ENCODE results near the gene BTRC.
"Not testable (repeated sequence)": the region's sequence is repeated elsewhere in the genome, so short reads cannot be mapped to it uniquely, and the experiment has no call there.

The BTRC gene

DNA sequence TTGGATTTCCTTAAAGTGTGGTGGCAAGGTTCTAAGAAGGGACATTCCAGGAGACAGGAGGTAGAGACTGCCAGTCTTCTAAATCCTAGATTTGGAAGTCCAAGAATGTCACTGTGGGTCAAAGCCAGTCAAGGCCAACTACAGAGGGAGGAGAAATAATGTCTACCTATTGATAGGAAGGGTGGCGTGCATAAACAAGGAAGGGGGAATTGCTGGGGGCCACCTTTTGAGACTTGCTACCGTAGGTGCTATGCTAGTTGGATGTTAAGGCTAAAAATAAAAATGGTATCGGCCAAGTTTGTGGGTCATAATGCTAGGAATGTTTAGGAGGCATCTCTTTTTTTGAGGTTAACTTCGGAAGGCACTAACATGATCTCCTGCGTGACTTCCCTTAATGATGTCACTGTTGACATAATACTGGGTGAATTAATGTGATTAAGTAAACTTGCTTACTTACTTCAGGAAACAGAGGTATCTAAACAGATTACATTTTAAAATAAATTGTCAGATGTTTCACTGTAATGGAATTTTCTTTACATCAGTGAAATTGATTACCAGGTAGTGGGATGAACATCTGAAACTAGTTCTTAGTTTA, 4.8 kb downstream of the BTRC start:
- Histone ChIP-seq H4K20me1 (ENCODE audit: insufficient read depth) (no peaks in the 10 kb centered on the region), H3K79me2 (ENCODE audit: insufficient read depth, low read depth) (peaks cover 7% of the 10 kb centered on the region; the same call in 1 of the 2 replicates), H2AFZ (ENCODE audit: low read depth) (no peak overlapping the region), H3K27me3 (ENCODE audit: insufficient read depth, low read depth) (no peaks in the 10 kb centered on the region), H3K4me3 (IDR thresholded peaks at IDR 0.05; ENCODE audit: insufficient read depth, low read depth, low read length) (no peak overlapping the region), H3K4me2 (no peak overlapping the region), H3K4me1 (ENCODE audit: low read depth, poor library complexity, severe bottlenecking) (peaks cover 13% of the 10 kb centered on the region), H3K9ac (no peak overlapping the region), H3K27ac (no peak overlapping the region), H3K36me3 (ENCODE audit: insufficient read depth) (no peaks in the 10 kb centered on the region)
- TF ChIP-seq, protein P1, sequence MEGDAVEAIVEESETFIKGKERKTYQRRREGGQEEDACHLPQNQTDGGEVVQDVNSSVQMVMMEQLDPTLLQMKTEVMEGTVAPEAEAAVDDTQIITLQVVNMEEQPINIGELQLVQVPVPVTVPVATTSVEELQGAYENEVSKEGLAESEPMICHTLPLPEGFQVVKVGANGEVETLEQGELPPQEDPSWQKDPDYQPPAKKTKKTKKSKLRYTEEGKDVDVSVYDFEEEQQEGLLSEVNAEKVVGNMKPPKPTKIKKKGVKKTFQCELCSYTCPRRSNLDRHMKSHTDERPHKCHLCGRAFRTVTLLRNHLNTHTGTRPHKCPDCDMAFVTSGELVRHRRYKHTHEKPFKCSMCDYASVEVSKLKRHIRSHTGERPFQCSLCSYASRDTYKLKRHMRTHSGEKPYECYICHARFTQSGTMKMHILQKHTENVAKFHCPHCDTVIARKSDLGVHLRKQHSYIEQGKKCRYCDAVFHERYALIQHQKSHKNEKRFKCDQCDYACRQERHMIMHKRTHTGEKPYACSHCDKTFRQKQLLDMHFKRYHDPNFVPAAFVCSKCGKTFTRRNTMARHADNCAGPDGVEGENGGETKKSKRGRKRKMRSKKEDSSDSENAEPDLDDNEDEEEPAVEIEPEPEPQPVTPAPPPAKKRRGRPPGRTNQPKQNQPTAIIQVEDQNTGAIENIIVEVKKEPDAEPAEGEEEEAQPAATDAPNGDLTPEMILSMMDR (conservative IDR thresholded peaks at IDR 0.05; ENCODE audit: low read depth, low read length) = no peak

DNA sequence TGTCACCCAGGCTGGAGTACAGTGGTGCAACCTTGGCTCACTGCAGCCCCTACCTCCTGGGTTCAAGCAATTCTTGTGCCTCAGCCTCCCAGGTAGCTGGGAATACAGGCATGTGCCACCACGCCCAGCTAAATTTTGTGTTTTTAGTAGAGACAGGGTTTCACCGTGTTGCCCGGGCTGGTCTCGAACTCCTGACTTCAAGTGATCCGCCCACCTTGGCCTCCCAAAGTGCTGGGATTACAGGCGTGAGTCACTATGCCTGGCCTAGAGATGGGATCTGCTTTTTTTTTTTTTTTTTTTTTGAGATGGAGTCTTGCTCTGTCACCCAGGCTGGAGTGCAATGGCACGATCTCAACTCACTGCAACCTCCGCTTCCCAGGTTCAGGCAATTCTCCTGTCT, 6.1 kb downstream of the BTRC start:
- H3K9ac ChIP-seq; H3K27ac ChIP-seq; H3K4me3 ChIP-seq (IDR thresholded peaks at IDR 0.05; ENCODE audit: insufficient read depth, low read depth, low read length); H3K4me1 ChIP-seq (ENCODE audit: low read depth, poor library complexity, severe bottlenecking); H3K27me3 ChIP-seq (ENCODE audit: insufficient read depth, low read depth); H3K4me2 ChIP-seq; H4K20me1 ChIP-seq (ENCODE audit: insufficient read depth); H3K79me2 ChIP-seq (ENCODE audit: insufficient read depth, low read depth); H2AFZ ChIP-seq (ENCODE audit: low read depth); H3K36me3 ChIP-seq (ENCODE audit: insufficient read depth): not testable (repeated sequence)

DNA sequence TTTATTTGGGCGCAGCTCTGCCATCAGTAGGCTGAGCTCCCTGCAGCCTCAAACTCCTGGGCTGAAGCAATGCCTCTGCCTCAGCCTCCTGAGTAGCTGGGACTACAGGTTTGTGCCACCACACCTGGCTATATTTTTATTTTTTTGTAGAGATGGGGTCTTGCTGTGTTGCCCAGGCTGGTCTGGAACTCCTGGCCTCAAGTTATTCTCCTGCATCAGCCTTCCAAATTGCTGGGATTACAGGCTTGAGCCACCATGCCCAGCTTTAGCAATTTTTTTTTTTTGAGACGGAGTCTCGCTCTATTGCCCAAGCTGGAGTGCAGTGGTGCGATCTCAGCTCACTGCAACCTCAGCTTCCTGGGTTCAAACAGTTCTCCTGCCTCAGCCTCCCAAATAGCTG, 6.9 kb downstream of the BTRC start:
- H3K27ac ChIP-seq; H3K27me3 ChIP-seq (ENCODE audit: insufficient read depth, low read depth); H3K4me3 ChIP-seq (IDR thresholded peaks at IDR 0.05; ENCODE audit: insufficient read depth, low read depth, low read length); H3K79me2 ChIP-seq (ENCODE audit: insufficient read depth, low read depth); H3K4me1 ChIP-seq (ENCODE audit: low read depth, poor library complexity, severe bottlenecking); H2AFZ ChIP-seq (ENCODE audit: low read depth); H3K4me2 ChIP-seq; H3K9ac ChIP-seq; H3K36me3 ChIP-seq (ENCODE audit: insufficient read depth); H4K20me1 ChIP-seq (ENCODE audit: insufficient read depth): not testable (repeated sequence)

DNA sequence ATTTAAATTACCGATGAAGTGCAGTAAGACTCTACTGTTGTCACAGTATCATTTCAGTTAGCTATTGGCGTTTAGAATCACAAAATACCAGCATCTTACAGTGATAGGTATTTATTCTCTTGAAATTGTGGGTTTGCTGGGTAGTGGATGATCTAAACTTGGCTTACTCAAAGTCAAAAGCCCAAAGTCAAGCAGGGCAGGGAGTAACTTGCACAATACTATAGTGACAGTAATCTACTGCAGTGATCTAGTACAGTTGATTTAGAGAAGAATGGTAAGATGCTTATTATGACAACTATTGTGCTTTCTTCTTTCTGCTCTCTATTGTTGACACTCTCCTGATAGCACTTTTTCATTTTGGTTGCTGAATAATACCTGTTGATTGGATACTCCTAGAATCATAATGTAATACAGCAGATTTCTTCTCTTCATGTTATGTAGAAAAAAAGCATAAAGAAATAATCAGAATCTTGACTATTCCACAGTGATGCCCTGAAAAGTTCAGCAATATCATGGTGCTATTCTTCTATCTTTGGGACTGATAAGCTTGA, 10.0 kb downstream of the BTRC start:
- H3K27me3 ChIP-seq (ENCODE audit: insufficient read depth, low read depth) = no peaks in the 10 kb centered on the region
- no peaks in the 10 kb centered on the region for H3K4me1 ChIP-seq (ENCODE audit: low read depth, poor library complexity, severe bottlenecking)
- H3K9ac ChIP-seq = no peak overlapping the region
- H3K4me3 ChIP-seq (IDR thresholded peaks at IDR 0.05; ENCODE audit: insufficient read depth, low read depth, low read length) = no peak overlapping the region
- no peak overlapping the region for H3K4me2 ChIP-seq
- TF ChIP-seq, protein P1 (conservative IDR thresholded peaks at IDR 0.05; ENCODE audit: low read depth, low read length) = no peak
- H2AFZ ChIP-seq (ENCODE audit: low read depth) = no peak overlapping the region
- H4K20me1 ChIP-seq (ENCODE audit: insufficient read depth) = no peaks in the 10 kb centered on the region
- H3K79me2 ChIP-seq (ENCODE audit: insufficient read depth, low read depth) = no peaks in the 10 kb centered on the region
- no peak overlapping the region for H3K27ac ChIP-seq
- H3K36me3 ChIP-seq (ENCODE audit: insufficient read depth) = no peaks in the 10 kb centered on the region

DNA sequence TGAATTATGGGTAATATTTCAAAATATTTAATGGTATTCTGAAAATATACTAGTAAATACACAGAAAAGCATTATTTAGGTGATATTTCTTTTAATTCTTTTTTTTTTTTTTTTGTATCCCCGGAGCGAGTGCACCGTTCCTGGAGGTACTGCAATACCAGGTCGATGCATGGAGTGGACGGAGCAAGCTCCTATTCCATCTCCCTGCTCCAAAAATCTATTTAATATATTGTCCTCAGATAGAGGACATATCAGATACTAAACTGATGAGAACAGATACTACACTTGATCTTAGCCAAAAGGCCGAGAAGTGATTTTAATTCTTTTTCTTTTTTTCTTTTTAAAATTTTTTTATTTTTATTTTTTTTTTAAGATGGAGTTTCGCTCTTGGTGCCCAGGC, 10.8 kb downstream of the BTRC start:
- Histone ChIP-seq H3K79me2 (ENCODE audit: insufficient read depth, low read depth) (no peaks in the 10 kb centered on the region), H3K27ac (no peak overlapping the region), H3K4me3 (IDR thresholded peaks at IDR 0.05; ENCODE audit: insufficient read depth, low read depth, low read length) (no peak overlapping the region), H3K4me2 (no peak overlapping the region), H3K36me3 (ENCODE audit: insufficient read depth) (no peaks in the 10 kb centered on the region), H4K20me1 (ENCODE audit: insufficient read depth) (no peaks in the 10 kb centered on the region), H3K4me1 (ENCODE audit: low read depth, poor library complexity, severe bottlenecking) (no peaks in the 10 kb centered on the region), H3K9ac (no peak overlapping the region), H3K27me3 (ENCODE audit: insufficient read depth, low read depth) (no peaks in the 10 kb centered on the region), H2AFZ (ENCODE audit: low read depth) (no peak overlapping the region)
- TF ChIP-seq, protein P1 (conservative IDR thresholded peaks at IDR 0.05; ENCODE audit: low read depth, low read length) = no peak

Measured in KMS-11 (cell line).